Vagina (tissue), 2 donors: ENCODE data around the gene ENO4.

ENCODE experiments used
- POLR2A ChIP-seq, 2 donors: fragments of 450-650 bp; IDR thresholded peaks; one replicate each; pipeline ENCODE4 v1.6.1; 2017; ENCODE audit warnings: antibody characterized with exemption in 2 of 2, mild to moderate bottlenecking in 2 of 2, moderate library complexity in 2 of 2
- POLR2AphosphoS5 ChIP-seq, 2 donors: sonication (generic); formaldehyde crosslinking; IDR thresholded peaks; one replicate each; pipeline ENCODE4 v1.9.0; 2017; ENCODE audit warnings: antibody characterized with exemption in 2 of 2, mild to moderate bottlenecking in 2 of 2, low read depth in 1 of 2; ENCODE audit not compliant: insufficient read depth in 1 of 2
- TF ChIP-seq, protein P1 (sequence below), 3 experiments: fragments of 450-650 bp in 2 of 3; fragments of 200-600 bp in 1 of 3; sonication (generic) in 1 of 3; IDR thresholded peaks; one replicate each; pipeline ENCODE4 v1.5.1; 2017 to 2019; ENCODE audit warnings: antibody characterized with exemption in 3 of 3, mild to moderate bottlenecking in 2 of 3, moderate library complexity in 2 of 3

DNA sequence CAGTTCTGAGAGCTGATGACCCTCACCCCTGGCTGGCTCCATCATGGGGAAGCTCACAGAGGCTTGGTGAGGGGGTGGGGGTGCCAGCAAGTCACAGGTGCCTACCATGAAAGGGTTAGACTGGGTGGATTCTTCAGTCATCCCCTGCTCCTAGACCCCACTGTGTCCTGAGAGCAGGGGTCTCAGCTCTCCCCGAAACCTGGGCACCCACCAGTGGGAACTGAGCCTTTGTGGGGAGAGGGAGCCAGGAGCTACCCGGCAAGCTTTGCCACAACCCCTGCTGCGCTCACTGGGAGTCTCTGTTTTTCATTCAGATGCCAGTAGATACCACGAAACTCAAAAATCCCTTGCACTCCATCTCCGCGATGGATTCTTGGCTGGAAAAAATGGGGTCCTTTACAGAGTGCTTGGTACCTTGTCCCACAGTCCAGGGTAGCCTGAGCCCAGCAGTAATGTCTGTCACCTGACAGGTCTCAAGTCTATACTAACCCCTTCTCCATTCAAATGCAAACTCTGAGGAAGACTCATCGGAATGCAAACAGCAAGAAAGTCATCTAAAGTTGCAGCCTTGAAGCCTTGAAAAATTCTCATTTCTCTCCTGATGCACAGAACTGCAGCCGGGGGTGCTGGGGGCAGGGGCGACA, 48.9 kb upstream of the ENO4 start:
- TF ChIP-seq, protein P1, sequence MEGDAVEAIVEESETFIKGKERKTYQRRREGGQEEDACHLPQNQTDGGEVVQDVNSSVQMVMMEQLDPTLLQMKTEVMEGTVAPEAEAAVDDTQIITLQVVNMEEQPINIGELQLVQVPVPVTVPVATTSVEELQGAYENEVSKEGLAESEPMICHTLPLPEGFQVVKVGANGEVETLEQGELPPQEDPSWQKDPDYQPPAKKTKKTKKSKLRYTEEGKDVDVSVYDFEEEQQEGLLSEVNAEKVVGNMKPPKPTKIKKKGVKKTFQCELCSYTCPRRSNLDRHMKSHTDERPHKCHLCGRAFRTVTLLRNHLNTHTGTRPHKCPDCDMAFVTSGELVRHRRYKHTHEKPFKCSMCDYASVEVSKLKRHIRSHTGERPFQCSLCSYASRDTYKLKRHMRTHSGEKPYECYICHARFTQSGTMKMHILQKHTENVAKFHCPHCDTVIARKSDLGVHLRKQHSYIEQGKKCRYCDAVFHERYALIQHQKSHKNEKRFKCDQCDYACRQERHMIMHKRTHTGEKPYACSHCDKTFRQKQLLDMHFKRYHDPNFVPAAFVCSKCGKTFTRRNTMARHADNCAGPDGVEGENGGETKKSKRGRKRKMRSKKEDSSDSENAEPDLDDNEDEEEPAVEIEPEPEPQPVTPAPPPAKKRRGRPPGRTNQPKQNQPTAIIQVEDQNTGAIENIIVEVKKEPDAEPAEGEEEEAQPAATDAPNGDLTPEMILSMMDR (IDR thresholded peaks at IDR 0.05): no peak
- TF ChIP-seq POLR2A (IDR thresholded peaks at IDR 0.05): no peak
- TF ChIP-seq POLR2AphosphoS5 (IDR thresholded peaks at IDR 0.05; ENCODE audit: insufficient read depth in 1 of 2, low read depth in 1 of 2): no peak
